Loucy (cell line): ENCODE data around the gene MUC13.

Source experiments
- H2AFZ ChIP-seq: fragments of 200-600 bp; sonication (generic); 2 replicates; pipeline ENCODE4 v1.6.0; 2016; ENCODE audit warnings: antibody characterized with exemption, mild to moderate bottlenecking, low read length, moderate library complexity
- H3F3A ChIP-seq: fragments of 200-600 bp; 2 replicates; pipeline ENCODE4 v1.6.0; 2016; ENCODE audit warnings: antibody characterized with exemption, low read depth, mild to moderate bottlenecking
- H3K27me3 ChIP-seq: fragments of 200-600 bp; sonication (generic); 2 replicates; pipeline ENCODE4 v1.6.1; 2014; ENCODE audit warnings: low read length, mild to moderate bottlenecking; ENCODE audit not compliant: insufficient read depth, poor library complexity, severe bottlenecking
- H3K36me3 ChIP-seq: fragments of 200-600 bp; sonication (generic); 2 replicates; pipeline ENCODE4 v1.6.1; 2016; ENCODE audit warnings: low read length; ENCODE audit not compliant: insufficient read depth
- H3K4me1 ChIP-seq: fragments of 200-600 bp; sonication (generic); 2 replicates; pipeline ENCODE4 v1.5.1; 2014; ENCODE audit warnings: low read length, mild to moderate bottlenecking; ENCODE audit not compliant: insufficient read depth, poor library complexity, severe bottlenecking
- H3K4me2 ChIP-seq: fragments of 200-600 bp; sonication (generic); 2 replicates; pipeline ENCODE4 v1.6.0; 2014; ENCODE audit warnings: antibody characterized with exemption, low read length, low read depth, mild to moderate bottlenecking; ENCODE audit not compliant: poor library complexity, severe bottlenecking
- H3K4me3 ChIP-seq: fragments of 200-600 bp; sonication (generic); 2 replicates; pipeline ENCODE4 v1.5.1; 2014; ENCODE audit warnings: low read length, mild to moderate bottlenecking, mixed read lengths; ENCODE audit not compliant: poor library complexity, severe bottlenecking
- H3K79me2 ChIP-seq: fragments of 200-600 bp; sonication (generic); 2 replicates; pipeline ENCODE4 v1.6.1; 2014; ENCODE audit warnings: low read length; ENCODE audit not compliant: insufficient read depth
- H3K9ac ChIP-seq: fragments of 200-600 bp; sonication (generic); 2 replicates; pipeline ENCODE4 v1.6.0; 2014; ENCODE audit warnings: mild to moderate bottlenecking, low read depth, low read length, moderate library complexity; ENCODE audit not compliant: poor library complexity, severe bottlenecking
- H3K9me2 ChIP-seq: fragments of 200-600 bp; sonication (generic); replicated peaks from 2 replicates; pipeline ENCODE4 v1.6.1; 2016; ENCODE audit warnings: low read depth, low read length, mixed read lengths
- H3K9me3 ChIP-seq: fragments of 200-600 bp; sonication (generic); 2 replicates; pipeline ENCODE4 v1.6.1; 2014; ENCODE audit warnings: mild to moderate bottlenecking, antibody characterized with exemption, low read length, low read depth; ENCODE audit not compliant: insufficient read depth
- H4K20me1 ChIP-seq: fragments of 200-600 bp; sonication (generic); 2 replicates; pipeline ENCODE4 v1.6.0; 2014; ENCODE audit warnings: antibody characterized with exemption, low read length, mild to moderate bottlenecking; ENCODE audit not compliant: insufficient read depth, poor library complexity, severe bottlenecking
- CTCF ChIP-seq: fragments of 200-600 bp; sonication (generic); conservative IDR thresholded peaks from 2 replicates; pipeline ENCODE4 v1.5.1; 2014; ENCODE audit warnings: mild to moderate bottlenecking, antibody characterized with exemption, low read length
- EZH2phosphoT487 ChIP-seq: fragments of 200-600 bp; IDR thresholded peaks from 2 replicates; pipeline ENCODE4 v1.6.1; 2018; ENCODE audit warnings: antibody characterized with exemption, mild to moderate bottlenecking, moderate library complexity, borderline replicate concordance

MUC13 gene

DNA sequence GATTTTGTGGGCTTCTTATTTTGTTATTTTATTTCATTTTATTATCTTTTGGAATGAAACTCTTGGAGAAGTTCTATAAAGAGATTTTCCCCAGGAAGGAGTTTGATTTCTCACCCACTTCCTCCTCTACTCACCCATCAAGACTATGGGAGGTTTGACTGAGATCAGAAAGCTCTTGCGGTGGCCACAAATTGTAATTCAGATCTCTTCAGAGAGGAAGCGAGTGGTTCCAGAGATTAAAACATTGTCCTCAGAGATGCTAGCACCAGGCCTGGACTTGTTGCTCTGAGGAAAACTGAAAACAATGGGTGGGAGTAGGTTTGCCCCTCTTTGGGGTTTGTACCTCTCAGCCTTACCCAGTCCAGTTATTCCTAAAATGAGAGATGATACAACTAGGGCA lies 8.1 kb upstream of the MUC13 start:
- no peaks in the 10 kb centered on the region for H3K36me3 ChIP-seq
- no peaks in the 10 kb centered on the region for H3K9me3 ChIP-seq
- no peaks in the 10 kb centered on the region for H4K20me1 ChIP-seq
- TF ChIP-seq CTCF (no peak), EZH2phosphoT487 (no peak)
- no peak overlapping the region for H2AFZ ChIP-seq
- H3K4me2 ChIP-seq, result no peak overlapping the region
- H3K27me3 ChIP-seq, result no peaks in the 10 kb centered on the region
- no peaks in the 10 kb centered on the region for H3K79me2 ChIP-seq
- no peaks in the 10 kb centered on the region for H3K4me1 ChIP-seq
- no peaks in the 10 kb centered on the region for H3F3A ChIP-seq
- H3K9ac ChIP-seq, result no peak overlapping the region
- H3K4me3 ChIP-seq, result no peak overlapping the region
- H3K9me2 ChIP-seq, result no peaks in the 10 kb centered on the region

- H3K79me2 ChIP-seq, result no peaks in the 10 kb centered on the region
- H3F3A ChIP-seq, result no peaks in the 10 kb centered on the region
- no peak overlapping the region for H2AFZ ChIP-seq
- no peaks in the 10 kb centered on the region for H3K9me3 ChIP-seq
- H4K20me1 ChIP-seq, result no peaks in the 10 kb centered on the region
- no peaks in the 10 kb centered on the region for H3K36me3 ChIP-seq
- no peak for TF ChIP-seq EZH2phosphoT487
- TF ChIP-seq CTCF, result no peak
- no peaks in the 10 kb centered on the region for H3K4me1 ChIP-seq
- no peak overlapping the region for H3K4me2 ChIP-seq
- H3K9ac ChIP-seq, result no peak overlapping the region
- no peak overlapping the region for H3K4me3 ChIP-seq
- H3K9me2 ChIP-seq, result no peaks in the 10 kb centered on the region
- no peaks in the 10 kb centered on the region for H3K27me3 ChIP-seq
Observed at GRCh38 chr3:124941771-124942170, 7.2 kb upstream of the MUC13 start.

DNA sequence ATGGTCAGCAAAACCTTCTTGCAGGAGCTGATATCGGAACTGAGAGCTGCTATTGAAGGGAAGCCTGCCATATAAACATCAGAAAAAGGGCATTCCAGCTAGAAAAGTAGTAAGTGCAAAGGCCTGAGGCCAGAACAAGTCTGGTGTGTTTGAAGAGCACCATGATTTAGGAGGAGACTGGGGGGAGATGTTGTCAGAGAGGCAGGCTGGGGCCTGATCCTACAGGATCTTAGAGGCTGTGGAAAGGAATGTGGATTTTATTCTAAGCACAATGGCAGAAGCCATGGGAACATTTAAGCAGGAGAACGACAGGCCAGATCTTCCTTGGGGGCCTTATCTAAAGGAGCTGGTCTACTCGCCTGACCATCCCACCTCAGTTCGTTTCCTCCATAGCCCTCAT lies 5.1 kb upstream of the MUC13 start:
- H3K9me3 ChIP-seq, result no peaks in the 10 kb centered on the region
- H3K79me2 ChIP-seq, result no peaks in the 10 kb centered on the region
- H3K9me2 ChIP-seq, result no peaks in the 10 kb centered on the region
- H3F3A ChIP-seq, result no peaks in the 10 kb centered on the region
- no peak for TF ChIP-seq EZH2phosphoT487
- TF ChIP-seq CTCF, result no peak
- H3K36me3 ChIP-seq, result no peaks in the 10 kb centered on the region
- no peaks in the 10 kb centered on the region for H3K27me3 ChIP-seq
- no peak overlapping the region for H3K4me2 ChIP-seq
- H3K4me3 ChIP-seq, result no peak overlapping the region
- H3K4me1 ChIP-seq, result no peaks in the 10 kb centered on the region
- no peak overlapping the region for H3K9ac ChIP-seq
- no peaks in the 10 kb centered on the region for H4K20me1 ChIP-seq
- no peak overlapping the region for H2AFZ ChIP-seq
